ENCODE data around the gene MLXIPL.
"Not testable (repeated sequence)": the region's sequence is repeated elsewhere in the genome, so short reads cannot be mapped to it uniquely, and the experiment has no call there.

Gene MLXIPL

GRCh38 chr7:73586911-73587310 lies 37.4 kb downstream of the MLXIPL start:
- H3K4me1 Mint-ChIP-seq (ENCODE audit: low read depth) = peaks cover 6% of the 10 kb centered on the region
- H3K27me3 Mint-ChIP-seq = no peaks in the 10 kb centered on the region
- no peaks in the 10 kb centered on the region for H3K36me3 Mint-ChIP-seq (ENCODE audit: low read depth)
- no peak overlapping the region for H3K4me3 Mint-ChIP-seq
- H3K27ac Mint-ChIP-seq = no peak overlapping the region
- H3K9me3 Mint-ChIP-seq = no peaks in the 10 kb centered on the region

- Mint-ChIP-seq H3K36me3 (ENCODE audit: low read depth) (no peaks in the 10 kb centered on the region), H3K27me3 (no peaks in the 10 kb centered on the region), H3K27ac (no peak overlapping the region), H3K4me1 (ENCODE audit: low read depth) (peaks cover 9% of the 10 kb centered on the region), H3K4me3 (no peak overlapping the region), H3K9me3 (no peaks in the 10 kb centered on the region)
Measured at GRCh38 chr7:73585196-73585595, 39.1 kb downstream of the MLXIPL start.

GRCh38 chr7:73582664-73583202 lies 41.6 kb downstream of the MLXIPL start:
- Mint-ChIP-seq H3K4me3 (no peak overlapping the region), H3K27ac (no peak overlapping the region), H3K27me3 (no peaks in the 10 kb centered on the region), H3K4me1 (ENCODE audit: low read depth) (peaks cover 18% of the 10 kb centered on the region), H3K9me3 (no peaks in the 10 kb centered on the region), H3K36me3 (ENCODE audit: low read depth) (no peaks in the 10 kb centered on the region)

GRCh38 chr7:73581006-73581405 lies 43.3 kb downstream of the MLXIPL start:
- H3K36me3 Mint-ChIP-seq (ENCODE audit: low read depth); H3K27me3 Mint-ChIP-seq; H3K9me3 Mint-ChIP-seq; H3K27ac Mint-ChIP-seq; H3K4me3 Mint-ChIP-seq: not testable (repeated sequence)
- H3K4me1 Mint-ChIP-seq (ENCODE audit: low read depth) = peaks cover 30% of the 10 kb centered on the region

GRCh38 chr7:73578342-73579128 lies 45.8 kb downstream of the MLXIPL start, which contains the start of gene TBL2:
Gene TBL2, minus strand, starts transcription at chr7:73578579. Its CDS starts 30 bp downstream, at chr7:73578549.
- Mint-ChIP-seq H3K9me3 (no peaks in the 10 kb centered on the region), H3K4me3 (peak within 1 kb of the TSS; percentile 94), H3K4me1 (ENCODE audit: low read depth) (peaks cover 30% of the 10 kb centered on the region), H3K36me3 (ENCODE audit: low read depth) (peaks cover 14% of the 10 kb centered on the region), H3K27me3 (no peaks in the 10 kb centered on the region), H3K27ac (peak within 1 kb of the TSS; percentile 99)

- peaks cover 17% of the 10 kb centered on the region for H3K36me3 Mint-ChIP-seq (ENCODE audit: low read depth)
- H3K4me1 Mint-ChIP-seq (ENCODE audit: low read depth) = peaks cover 30% of the 10 kb centered on the region
- peak overlapping the region; percentile 94 for H3K4me3 Mint-ChIP-seq
- no peaks in the 10 kb centered on the region for H3K9me3 Mint-ChIP-seq
- H3K27me3 Mint-ChIP-seq = no peaks in the 10 kb centered on the region
- H3K27ac Mint-ChIP-seq = peak overlapping the region; percentile 97
Measured at GRCh38 chr7:73577627-73578341, 46.5 kb downstream of the MLXIPL start.

- no peaks in the 10 kb centered on the region for H3K9me3 Mint-ChIP-seq
- H3K36me3 Mint-ChIP-seq (ENCODE audit: low read depth) = peaks cover 50% of the 10 kb centered on the region
- no peak overlapping the region for H3K4me3 Mint-ChIP-seq
- no peaks in the 10 kb centered on the region for H3K27me3 Mint-ChIP-seq
- peaks cover 20% of the 10 kb centered on the region for H3K4me1 Mint-ChIP-seq (ENCODE audit: low read depth)
- H3K27ac Mint-ChIP-seq = no peak overlapping the region
Measured at GRCh38 chr7:73573791-73574190, 50.5 kb downstream of the MLXIPL start.

- H3K4me3 Mint-ChIP-seq = no peak overlapping the region
- peaks cover 51% of the 10 kb centered on the region for H3K36me3 Mint-ChIP-seq (ENCODE audit: low read depth)
- no peaks in the 10 kb centered on the region for H3K27me3 Mint-ChIP-seq
- peaks cover 17% of the 10 kb centered on the region for H3K4me1 Mint-ChIP-seq (ENCODE audit: low read depth)
- H3K9me3 Mint-ChIP-seq = no peaks in the 10 kb centered on the region
- H3K27ac Mint-ChIP-seq = no peak overlapping the region
Measured at GRCh38 chr7:73573276-73573675, 51.0 kb downstream of the MLXIPL start.

GRCh38 chr7:73572767-73573186 lies 51.5 kb downstream of the MLXIPL start:
- Mint-ChIP-seq H3K4me3 (no peak overlapping the region), H3K27me3 (no peaks in the 10 kb centered on the region), H3K36me3 (ENCODE audit: low read depth) (peaks cover 51% of the 10 kb centered on the region), H3K27ac (no peak overlapping the region), H3K9me3 (no peaks in the 10 kb centered on the region), H3K4me1 (ENCODE audit: low read depth) (peaks cover 17% of the 10 kb centered on the region)

- H3K27me3 Mint-ChIP-seq = no peaks in the 10 kb centered on the region
- H3K4me3 Mint-ChIP-seq = no peak overlapping the region
Measured at GRCh38 chr7:73570977-73571376, 53.3 kb downstream of the MLXIPL start.

GRCh38 chr7:73570521-73570920 lies 53.8 kb downstream of the MLXIPL start:
- peaks cover 46% of the 10 kb centered on the region for H3K36me3 Mint-ChIP-seq (ENCODE audit: low read depth)
- H3K9me3 Mint-ChIP-seq = no peaks in the 10 kb centered on the region
- H3K4me1 Mint-ChIP-seq (ENCODE audit: low read depth) = peaks cover 20% of the 10 kb centered on the region
- H3K27me3 Mint-ChIP-seq = no peaks in the 10 kb centered on the region
- H3K4me3 Mint-ChIP-seq = no peak overlapping the region
- H3K27ac Mint-ChIP-seq = no peak overlapping the region

More at GRCh38 chr7:73570977-73571376, 53.3 kb downstream of the MLXIPL start:
- H3K27ac Mint-ChIP-seq = no peak overlapping the region
- no peaks in the 10 kb centered on the region for H3K9me3 Mint-ChIP-seq
- peaks cover 15% of the 10 kb centered on the region for H3K4me1 Mint-ChIP-seq (ENCODE audit: low read depth)
- H3K36me3 Mint-ChIP-seq (ENCODE audit: low read depth) = peaks cover 46% of the 10 kb centered on the region

- peaks cover 23% of the 10 kb centered on the region for H3K4me1 Mint-ChIP-seq (ENCODE audit: low read depth)
- H3K9me3 Mint-ChIP-seq = no peaks in the 10 kb centered on the region
- no peak overlapping the region for H3K27ac Mint-ChIP-seq
- no peak overlapping the region for H3K4me3 Mint-ChIP-seq
- H3K27me3 Mint-ChIP-seq = no peaks in the 10 kb centered on the region
- peaks cover 41% of the 10 kb centered on the region for H3K36me3 Mint-ChIP-seq (ENCODE audit: low read depth)
Measured at GRCh38 chr7:73569042-73569608, 55.2 kb downstream of the MLXIPL start.

- Mint-ChIP-seq H3K4me1 (ENCODE audit: low read depth) (peaks cover 23% of the 10 kb centered on the region), H3K36me3 (ENCODE audit: low read depth) (peaks cover 36% of the 10 kb centered on the region), H3K4me3 (no peak overlapping the region), H3K9me3 (no peaks in the 10 kb centered on the region), H3K27ac (peak overlapping the region; percentile 33), H3K27me3 (no peaks in the 10 kb centered on the region)
Measured at GRCh38 chr7:73567846-73568685, 56.3 kb downstream of the MLXIPL start.

GRCh38 chr7:73567140-73567539 lies 57.2 kb downstream of the MLXIPL start:
- Mint-ChIP-seq H3K36me3 (ENCODE audit: low read depth) (peaks cover 27% of the 10 kb centered on the region), H3K27me3 (no peaks in the 10 kb centered on the region), H3K9me3 (no peaks in the 10 kb centered on the region), H3K4me1 (ENCODE audit: low read depth) (peaks cover 23% of the 10 kb centered on the region), H3K4me3 (no peak overlapping the region), H3K27ac (no peak overlapping the region)
